ENCODE data around the gene TCL1B. TPM values are rescaled to one million over a fixed set of nuclear protein-coding genes. Genes with fewer than 3 reads are reported as not detected.

The TCL1B gene
- total and polyA plus RNA-seq, 2 of the 8 experiments (the other 6 are each of a cell fraction or from before 2014, with no cell fraction given): 9.6 to 11.5 TPM

DNA sequence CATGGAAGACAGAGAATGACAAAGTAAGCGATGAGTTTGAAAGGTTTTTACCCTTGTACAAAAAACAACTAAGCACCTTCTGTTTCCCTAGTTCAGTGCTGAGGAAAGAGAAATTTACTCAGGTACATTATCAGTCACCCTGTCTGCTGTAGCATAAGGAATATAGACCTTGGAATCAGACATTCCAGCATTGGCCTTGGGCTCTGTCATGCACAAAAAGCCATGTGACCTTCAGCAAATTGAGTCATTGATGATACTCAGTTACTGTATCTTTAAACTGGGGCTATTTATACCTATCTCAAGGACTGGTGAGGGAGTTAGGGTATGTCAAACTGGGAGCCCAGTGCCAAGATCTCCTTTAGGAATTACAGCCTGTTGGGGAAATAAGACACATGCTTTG lies 47.0 kb downstream of the TCL1B start:
- Histone ChIP-seq H3K23me2 (ENCODE audit: low read depth, low read length) (no peaks in the 10 kb centered on the region), H3K27me3 (replicated peaks in 1 of 4; ENCODE audit: control insufficient read depth in 3 of 4, extremely low read depth in 1 of 4, insufficient read depth in 3 of 4, low read length in 3 of 4) (no peaks in the 10 kb centered on the region), H3K56ac (replicated peaks; ENCODE audit: insufficient read length, low read depth, low read length) (no peak overlapping the region), H3K27ac (ENCODE audit: low read depth, low read length) (no peak overlapping the region), H2BK120ac (replicated peaks; ENCODE audit: low read depth, low read length) (no peak overlapping the region), H4K91ac (replicated peaks; ENCODE audit: insufficient read length, low read length) (no peak overlapping the region), H2BK12ac (ENCODE audit: low read depth, low read length) (no peak overlapping the region), H3K23ac (ENCODE audit: insufficient read length) (no peak overlapping the region), H3K9me3 (ENCODE audit: insufficient read depth in 2 of 2, low read depth in 1 of 2, low read length in 1 of 2) (peaks cover 0 to 4% of the 10 kb centered on the region in 2 experiments; a peak in 1 of 4 replicates), H2AK5ac (ENCODE audit: low read depth, low read length) (no peak overlapping the region), H3K4ac (replicated peaks; ENCODE audit: insufficient read length, low read depth, low read length) (no peak overlapping the region), H2BK5ac (ENCODE audit: low read depth, low read length) (no peak overlapping the region), H4K5ac (ENCODE audit: insufficient read length, low read depth, low read length) (no peak overlapping the region), H4K8ac (ENCODE audit: extremely low read depth, insufficient read depth, low read length) (no peak overlapping the region), H2BK15ac (ENCODE audit: low read length) (no peak overlapping the region), H3K79me2 (ENCODE audit: control insufficient read depth in 1 of 2, insufficient read depth in 2 of 2, low read length in 2 of 2) (no peaks in the 10 kb centered on the region), H2AFZ (ENCODE audit: low read length) (no peak overlapping the region), H3K4me1 (replicated peaks in 1 of 4; ENCODE audit: control insufficient read depth in 3 of 4, insufficient read depth in 4 of 4, low read length in 3 of 4) (peaks cover 0 to 5% (median 1%) of the 10 kb centered on the region in 4 experiments; a peak in 2 of 7 replicates), H3K14ac (ENCODE audit: insufficient read length) (no peak overlapping the region), H3K4me2 (ENCODE audit: insufficient read depth in 1 of 2, low read depth in 2 of 2, low read length in 2 of 2) (no peak overlapping the region), H3K18ac (ENCODE audit: extremely low read depth, low read length) (no peak overlapping the region), H3K4me3 (ENCODE audit: extremely low read depth in 1 of 4, insufficient read depth in 2 of 4, low read depth in 3 of 4, low read length in 4 of 4) (no peak overlapping the region), H2BK20ac (ENCODE audit: low read length) (no peak overlapping the region), H4K20me1 (replicated peaks in 1 of 2; ENCODE audit: control insufficient read depth in 1 of 2, insufficient read depth in 2 of 2, low read length in 2 of 2) (no peaks in the 10 kb centered on the region), H3K36me3 (ENCODE audit: control insufficient read depth in 2 of 4, insufficient read depth in 4 of 4, low read length in 3 of 4) (no peaks in the 10 kb centered on the region), H3K79me1 (ENCODE audit: low read depth, low read length) (no peaks in the 10 kb centered on the region), H3K9ac (replicated peaks in 1 of 4; ENCODE audit: extremely low read depth in 1 of 4, low read depth in 3 of 4, low read length in 3 of 4) (no peak overlapping the region)
- CTCF ChIA-PET (ENCODE audit: partially characterized antibody): no interaction called here
- TF ChIP-seq HDAC6 (IDR thresholded peaks at IDR 0.05; ENCODE audit: low read depth, low read length): no peak
- TF ChIP-seq JUN (IDR thresholded peaks at IDR 0.05; ENCODE audit: low read depth, low read length): no peak
- TF ChIP-seq CTBP2 (IDR thresholded peaks at IDR 0.05; ENCODE audit: borderline replicate concordance, insufficient read depth, insufficient read length, low read length): no peak
- TF ChIP-seq EZH2 (IDR thresholded peaks at IDR 0.05; ENCODE audit: low read depth, low read length, severe bottlenecking): no peak
- FAIRE-seq (no peak), DNase-seq (ENCODE audit: low read depth in 1 of 2, low spot score in 2 of 2) (peak in 1 of 2 experiments; percentile 7)
- 88% methylated on average over 1 of the region's 1 CpG; no CpG with 5 or more reads in 1 of the 2 experiments for WGBS, 2 experiments (ENCODE audit: extremely low coverage in 1 of 2, insufficient coverage in 1 of 2, insufficient read length in 1 of 2, insufficient replicate concordance in 2 of 2, low coverage in 1 of 2, low lambda C conversion rate in 2 of 2, missing lambda C conversion rate in 1 of 2)
- POLR2A ChIA-PET (ENCODE audit: partially characterized antibody): no interaction called here
